ENCODE results near the gene TTC6. TPM values are rescaled to one million over a fixed set of nuclear protein-coding genes. Genes with fewer than 3 reads are reported as not detected.
A peak's percentile ranks its signal among the peaks of the same experiment; 100 is the strongest.

Gene TTC6
- total RNA-seq, 1 donor from 2014 or later = not detected

DNA sequence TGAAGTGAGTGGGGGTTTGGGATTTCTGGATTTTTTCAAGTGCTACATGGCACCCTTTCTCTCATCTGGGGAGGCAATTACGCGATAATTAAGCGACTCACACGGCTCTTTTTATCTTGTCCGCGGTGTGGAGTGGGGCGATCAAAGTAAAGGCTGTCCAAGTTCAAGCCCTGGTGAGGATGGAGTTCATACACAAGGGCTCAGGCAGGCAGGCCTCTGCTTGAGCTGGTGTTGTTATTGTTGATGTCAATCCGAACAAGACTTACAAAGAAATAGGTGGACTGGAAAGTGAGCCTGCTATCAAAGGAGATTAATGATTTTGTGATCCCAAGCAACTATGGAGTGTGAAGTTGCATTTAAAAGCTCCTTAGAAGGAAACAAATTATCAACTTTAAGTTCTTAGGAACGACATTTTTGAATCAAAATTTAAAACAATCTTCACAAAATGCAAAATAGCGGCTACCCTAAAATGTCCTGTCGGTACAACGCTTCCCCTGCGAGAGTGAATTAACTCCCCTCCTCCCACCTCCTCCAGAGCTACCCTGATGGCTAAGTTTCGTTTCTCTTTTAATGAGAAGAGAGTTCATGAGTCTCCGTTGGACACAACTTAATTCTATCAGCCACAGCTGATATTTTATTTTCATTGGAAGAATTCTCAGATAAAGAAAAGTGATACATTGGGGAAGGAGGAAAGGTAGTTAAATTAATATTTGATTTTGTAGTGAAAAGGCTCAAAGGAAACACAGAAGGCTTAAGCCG is 6.3 kb upstream of the TTC6 start:
- Mint-ChIP-seq H3K4me1 (ENCODE audit: low read depth, unreplicated experiment) (peaks cover 3% of the 10 kb centered on the region), H3K27ac (ENCODE audit: unreplicated experiment) (peak overlapping the region; percentile 58), H3K36me3 (ENCODE audit: low read depth, unreplicated experiment) (peaks cover 3% of the 10 kb centered on the region), H3K9me3 (ENCODE audit: unreplicated experiment) (peaks cover 8% of the 10 kb centered on the region), H3K4me3 (ENCODE audit: unreplicated experiment) (no peak overlapping the region), H3K27me3 (ENCODE audit: low read depth, unreplicated experiment) (peaks cover 83% of the 10 kb centered on the region)
- Histone ChIP-seq H3K27ac (ENCODE audit: low read depth, low read length) (no peak overlapping the region), H4K20me1 (ENCODE audit: insufficient read depth, low read length) (peaks cover 12% of the 10 kb centered on the region), H3K27me3 (ENCODE audit: insufficient read depth, low read length) (peaks cover 99% of the 10 kb centered on the region), H3K4me2 (ENCODE audit: low read length) (no peak overlapping the region), H2AFZ (ENCODE audit: low read depth, low read length) (no peak overlapping the region), H3K4me1 (ENCODE audit: insufficient read depth, low read length) (no peaks in the 10 kb centered on the region), H3K9ac (ENCODE audit: low read length) (no peak overlapping the region), H3K4me3 (ENCODE audit: insufficient read depth, low read depth, low read length) (no peak overlapping the region), H3K9me3 (ENCODE audit: insufficient read depth, low read depth, low read length) (no peaks in the 10 kb centered on the region), H3K79me2 (ENCODE audit: insufficient read depth, low read length) (no peaks in the 10 kb centered on the region), H3K36me3 (ENCODE audit: insufficient read depth, low read length) (no peaks in the 10 kb centered on the region)
- DNase-seq (ENCODE audit: low read depth) (no peak), FAIRE-seq (no peak)
- TF ChIP-seq, protein P1, sequence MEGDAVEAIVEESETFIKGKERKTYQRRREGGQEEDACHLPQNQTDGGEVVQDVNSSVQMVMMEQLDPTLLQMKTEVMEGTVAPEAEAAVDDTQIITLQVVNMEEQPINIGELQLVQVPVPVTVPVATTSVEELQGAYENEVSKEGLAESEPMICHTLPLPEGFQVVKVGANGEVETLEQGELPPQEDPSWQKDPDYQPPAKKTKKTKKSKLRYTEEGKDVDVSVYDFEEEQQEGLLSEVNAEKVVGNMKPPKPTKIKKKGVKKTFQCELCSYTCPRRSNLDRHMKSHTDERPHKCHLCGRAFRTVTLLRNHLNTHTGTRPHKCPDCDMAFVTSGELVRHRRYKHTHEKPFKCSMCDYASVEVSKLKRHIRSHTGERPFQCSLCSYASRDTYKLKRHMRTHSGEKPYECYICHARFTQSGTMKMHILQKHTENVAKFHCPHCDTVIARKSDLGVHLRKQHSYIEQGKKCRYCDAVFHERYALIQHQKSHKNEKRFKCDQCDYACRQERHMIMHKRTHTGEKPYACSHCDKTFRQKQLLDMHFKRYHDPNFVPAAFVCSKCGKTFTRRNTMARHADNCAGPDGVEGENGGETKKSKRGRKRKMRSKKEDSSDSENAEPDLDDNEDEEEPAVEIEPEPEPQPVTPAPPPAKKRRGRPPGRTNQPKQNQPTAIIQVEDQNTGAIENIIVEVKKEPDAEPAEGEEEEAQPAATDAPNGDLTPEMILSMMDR (IDR thresholded peaks at IDR 0.05; ENCODE audit: insufficient read depth, low read depth, low read length) = no peak
- TF ChIP-seq EZH2 (IDR thresholded peaks at IDR 0.05; ENCODE audit: insufficient read depth, low read length) = no peak

DNA sequence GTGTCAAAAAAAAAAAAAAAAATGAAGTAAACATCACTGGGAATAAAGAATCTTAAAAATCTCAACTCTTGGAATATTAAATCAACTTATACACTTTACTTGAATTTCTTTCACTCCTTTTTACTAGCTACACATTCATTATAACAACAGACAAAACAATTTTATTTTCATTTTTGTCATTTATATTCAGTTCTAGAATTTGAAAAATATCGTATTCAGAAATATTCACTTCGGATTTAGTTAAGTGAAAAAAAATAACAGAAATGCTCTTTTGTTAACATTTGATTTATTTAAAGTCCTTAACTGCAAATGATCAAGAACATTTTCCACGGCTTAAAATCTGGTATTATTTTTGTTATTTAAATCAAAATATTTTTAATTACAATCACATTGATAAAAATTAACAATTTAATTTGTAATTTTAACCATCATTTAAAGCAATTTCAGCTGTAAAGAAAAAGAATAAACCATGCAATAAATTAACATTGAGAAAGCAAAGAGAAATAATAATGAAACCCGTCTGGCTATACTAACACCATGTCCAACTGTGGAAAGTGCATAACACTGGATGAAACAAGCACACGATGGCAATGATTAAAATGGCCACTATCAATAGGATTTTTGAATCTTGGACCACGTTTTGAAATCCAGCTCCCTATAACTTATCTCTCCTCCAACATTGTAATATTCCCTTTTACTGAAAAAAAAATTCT is 5.6 kb upstream of the TTC6 start:
- Histone ChIP-seq H3K4me1 (ENCODE audit: insufficient read depth, low read length) (no peaks in the 10 kb centered on the region), H3K79me2 (ENCODE audit: insufficient read depth, low read length) (no peaks in the 10 kb centered on the region), H3K27me3 (ENCODE audit: insufficient read depth, low read length) (peaks cover 91% of the 10 kb centered on the region), H3K9ac (ENCODE audit: low read length) (no peak overlapping the region), H3K27ac (ENCODE audit: low read depth, low read length) (no peak overlapping the region), H3K4me3 (ENCODE audit: insufficient read depth, low read depth, low read length) (no peak overlapping the region), H3K4me2 (ENCODE audit: low read length) (no peak overlapping the region), H3K9me3 (ENCODE audit: insufficient read depth, low read depth, low read length) (no peaks in the 10 kb centered on the region), H3K36me3 (ENCODE audit: insufficient read depth, low read length) (no peaks in the 10 kb centered on the region), H4K20me1 (ENCODE audit: insufficient read depth, low read length) (peaks cover 12% of the 10 kb centered on the region), H2AFZ (ENCODE audit: low read depth, low read length) (no peak overlapping the region)
- peaks cover 3% of the 10 kb centered on the region for H3K4me1 Mint-ChIP-seq (ENCODE audit: low read depth, unreplicated experiment)
- peaks cover 81% of the 10 kb centered on the region for H3K27me3 Mint-ChIP-seq (ENCODE audit: low read depth, unreplicated experiment)
- H3K9me3 Mint-ChIP-seq (ENCODE audit: unreplicated experiment) = peaks cover 8% of the 10 kb centered on the region
- H3K27ac Mint-ChIP-seq (ENCODE audit: unreplicated experiment) = no peak overlapping the region
- H3K36me3 Mint-ChIP-seq (ENCODE audit: low read depth, unreplicated experiment) = peaks cover 3% of the 10 kb centered on the region
- H3K4me3 Mint-ChIP-seq (ENCODE audit: unreplicated experiment) = no peak overlapping the region
- no peak for DNase-seq (ENCODE audit: low read depth)
- FAIRE-seq = no peak
- no peak for TF ChIP-seq EZH2 (IDR thresholded peaks at IDR 0.05; ENCODE audit: insufficient read depth, low read length)
- TF ChIP-seq, protein P1 (IDR thresholded peaks at IDR 0.05; ENCODE audit: insufficient read depth, low read depth, low read length) = no peak

Measured in astrocyte (in vitro differentiated cells and primary cell).